Central memory CD8-positive, alpha-beta T cell (primary cell): ENCODE measurements around the gene DNAJB8.

Experiments
- ATAC-seq: fragments of 150-1000 bp; cut with Tn5 transposase; replicated peaks from 2 replicates; pipeline ENCODE4 v1.10.0; 2022; ENCODE audit warnings: mild to moderate bottlenecking, moderate FRiP score, moderate number of reproducible peaks; ENCODE audit not compliant: poor library complexity, severe bottlenecking; ENCODE audit errors: extremely low read depth
- DNase-seq, 2 donors: peaks; one replicate each; pipeline ENCODE4 v3.0.0; 2021; ENCODE audit warnings: low spot score in 2 of 2
- H3K27ac Mint-ChIP-seq: one replicate; pipeline ENCODE4 v1.8.0; 2022; ENCODE audit warnings: low read depth, mild to moderate bottlenecking, moderate library complexity, mixed read lengths
- H3K27me3 Mint-ChIP-seq: one replicate; pipeline ENCODE4 v1.8.0; 2022; ENCODE audit warnings: mixed read lengths
- H3K36me3 Mint-ChIP-seq: one replicate; pipeline ENCODE4 v1.8.0; 2022; ENCODE audit warnings: mild to moderate bottlenecking, moderate library complexity, mixed read lengths; ENCODE audit not compliant: insufficient read depth
- H3K4me1 Mint-ChIP-seq: one replicate; pipeline ENCODE4 v1.8.0; 2022; ENCODE audit warnings: mixed read lengths
- H3K4me3 Mint-ChIP-seq: one replicate; pipeline ENCODE4 v1.8.0; 2022; ENCODE audit warnings: mild to moderate bottlenecking, moderate library complexity, mixed read lengths
- H3K9me3 Mint-ChIP-seq: one replicate; pipeline ENCODE4 v1.8.0; 2022; ENCODE audit warnings: mixed read lengths

DNAJB8 gene

DNA sequence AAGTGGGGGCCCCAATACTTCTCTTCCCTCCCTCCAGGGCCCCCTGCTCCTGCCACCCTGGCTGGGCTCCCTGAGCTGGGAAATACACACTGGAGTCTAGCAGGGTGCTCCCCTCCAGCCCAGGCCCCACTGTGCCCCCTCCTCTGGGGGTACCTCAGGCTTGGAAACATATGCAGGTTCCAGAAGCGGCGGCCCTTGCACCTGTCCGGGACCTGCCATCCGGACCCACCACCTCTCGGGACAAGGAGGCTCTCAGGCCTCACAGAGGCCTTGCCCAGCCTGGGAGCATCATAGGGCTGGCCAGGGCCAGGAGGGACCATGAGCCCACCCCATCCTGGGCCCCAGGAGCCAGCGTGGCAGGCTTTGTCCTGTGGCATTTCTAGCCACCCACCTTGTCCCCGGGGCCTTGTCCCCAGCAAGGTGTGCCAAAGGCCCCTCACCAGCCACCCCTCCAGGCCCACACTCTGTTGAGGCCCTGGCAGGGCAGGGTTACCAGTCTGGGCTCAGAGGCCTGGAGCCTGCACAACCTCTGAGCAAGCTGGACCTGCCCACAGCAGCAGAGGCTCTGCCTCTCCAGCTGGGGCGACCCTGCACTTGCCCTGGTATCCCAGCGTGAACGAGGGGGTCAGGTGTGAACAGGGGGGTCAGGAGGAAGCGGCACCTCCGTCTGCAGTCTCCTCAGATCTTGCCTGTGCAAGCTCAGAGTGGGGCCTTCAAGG lies 45.8 kb downstream of the DNAJB8 start:
- H3K9me3 Mint-ChIP-seq = no peaks in the 10 kb centered on the region
- peaks cover 4% of the 10 kb centered on the region for H3K36me3 Mint-ChIP-seq
- H3K27ac Mint-ChIP-seq = no peak overlapping the region
- ATAC-seq (no peak), DNase-seq (no peak)
- H3K4me1 Mint-ChIP-seq = no peaks in the 10 kb centered on the region
- H3K27me3 Mint-ChIP-seq = no peaks in the 10 kb centered on the region
- H3K4me3 Mint-ChIP-seq = no peak overlapping the region

DNA sequence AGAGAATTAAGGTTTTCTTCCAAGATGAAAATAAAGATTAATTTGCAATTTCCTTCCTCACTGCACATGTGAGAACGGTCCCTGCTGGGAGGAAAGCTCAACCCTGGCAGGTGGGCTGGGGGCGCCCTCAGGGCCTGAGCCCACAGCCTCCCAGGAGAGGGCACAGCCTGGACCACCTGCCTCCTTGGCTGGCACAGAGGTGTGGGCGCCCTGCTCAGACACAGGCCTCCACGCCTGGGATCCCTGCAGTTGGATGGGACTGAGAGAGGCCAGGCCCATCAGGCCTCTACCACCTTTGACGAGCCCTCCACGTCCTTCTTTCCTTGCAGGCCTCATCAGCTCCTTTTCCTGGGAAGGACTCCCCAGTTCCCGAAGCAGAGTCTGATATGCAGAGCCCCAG lies 46.4 kb downstream of the DNAJB8 start:
- H3K36me3 Mint-ChIP-seq = peaks cover 4% of the 10 kb centered on the region
- no peak overlapping the region for H3K4me3 Mint-ChIP-seq
- H3K4me1 Mint-ChIP-seq = no peaks in the 10 kb centered on the region
- no peak for DNase-seq
- H3K27me3 Mint-ChIP-seq = no peaks in the 10 kb centered on the region
- ATAC-seq = no peak
- H3K27ac Mint-ChIP-seq = no peak overlapping the region
- H3K9me3 Mint-ChIP-seq = no peaks in the 10 kb centered on the region

DNA sequence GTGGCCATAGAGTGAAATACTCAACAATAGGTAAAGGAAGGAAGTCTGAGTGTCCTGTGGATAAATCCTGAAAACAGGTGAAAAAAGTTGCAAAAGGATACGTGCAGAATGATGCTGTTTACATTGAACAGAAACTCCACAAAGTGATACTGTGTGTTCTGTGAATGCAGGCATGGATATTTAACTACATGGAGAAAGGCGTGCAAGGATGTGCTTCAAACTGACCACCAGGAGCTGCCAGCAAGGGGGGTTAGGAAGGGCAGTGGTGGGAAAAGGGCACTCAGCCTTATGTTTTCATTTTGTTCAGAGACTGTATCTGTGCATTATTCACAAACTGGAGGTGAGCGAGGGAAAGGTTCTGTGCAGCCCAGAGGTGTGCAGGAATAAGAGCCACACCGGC lies 47.4 kb downstream of the DNAJB8 start:
- Mint-ChIP-seq H3K36me3 (peaks cover 4% of the 10 kb centered on the region), H3K9me3 (no peaks in the 10 kb centered on the region)

DNA sequence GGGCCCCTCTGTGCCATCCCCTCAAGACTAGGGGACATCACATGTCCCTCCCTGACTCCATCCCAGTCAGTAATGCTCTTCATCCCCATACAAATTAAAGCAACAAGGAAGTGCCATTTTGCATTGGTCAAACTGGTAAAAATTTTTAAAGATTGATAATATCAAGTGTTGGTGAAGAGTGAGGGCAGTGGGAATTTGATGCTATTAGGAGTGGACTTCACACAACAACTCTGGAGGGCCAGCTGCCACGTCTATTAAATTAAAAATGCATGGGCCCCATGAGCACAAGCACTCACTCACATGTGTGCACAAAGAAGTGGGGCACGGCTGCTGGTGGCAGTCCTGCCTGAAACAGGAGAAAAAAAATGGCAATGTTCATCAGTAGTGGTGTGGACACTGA lies 47.8 kb downstream of the DNAJB8 start:
- no peaks in the 10 kb centered on the region for H3K9me3 Mint-ChIP-seq

More for the DNA sequence above, 47.4 kb downstream of the DNAJB8 start:
- no peak for DNase-seq
- Mint-ChIP-seq H3K4me3 (no peak overlapping the region), H3K4me1 (no peaks in the 10 kb centered on the region), H3K27ac (no peak overlapping the region), H3K27me3 (no peaks in the 10 kb centered on the region)
- no peak for ATAC-seq

DNA sequence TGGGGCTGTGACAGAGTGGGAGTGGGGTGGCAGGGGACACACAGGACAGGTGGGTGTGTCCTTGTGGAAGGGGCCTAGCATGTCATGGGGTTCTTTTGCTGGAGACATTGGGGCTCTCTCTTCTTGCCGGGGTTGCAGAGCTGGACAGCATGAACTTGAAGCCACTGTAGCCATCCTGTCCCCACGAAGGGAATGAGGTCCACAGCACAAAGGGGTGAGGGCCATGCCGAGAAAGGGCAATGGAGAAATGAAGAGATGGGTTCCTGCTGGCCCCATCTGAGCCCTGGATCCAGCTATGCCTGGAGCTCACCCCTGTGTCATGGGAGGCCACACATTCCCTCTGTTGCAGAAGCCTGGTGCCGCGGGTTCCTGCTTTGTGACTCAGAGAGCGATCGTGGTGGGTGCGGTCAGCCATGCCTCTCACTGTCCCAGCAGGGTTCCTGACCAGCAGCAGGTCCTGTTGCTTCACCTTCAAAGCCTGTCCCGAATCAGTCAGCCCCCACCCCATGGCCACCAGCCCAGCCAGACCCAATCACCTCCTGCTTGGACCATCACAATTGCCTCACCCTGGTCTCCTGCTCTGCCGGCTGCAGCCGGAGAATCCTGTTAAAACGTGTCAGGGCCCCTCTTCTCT lies 50.0 kb downstream of the DNAJB8 start:
- Mint-ChIP-seq H3K9me3 (no peaks in the 10 kb centered on the region), H3K27me3 (no peaks in the 10 kb centered on the region), H3K36me3 (peaks cover 4% of the 10 kb centered on the region), H3K4me1 (no peaks in the 10 kb centered on the region), H3K27ac (no peak overlapping the region), H3K4me3 (no peak overlapping the region)
- DNase-seq (no peak), ATAC-seq (no peak)

More for the DNA sequence above, 47.8 kb downstream of the DNAJB8 start:
- Mint-ChIP-seq H3K36me3 (peaks cover 4% of the 10 kb centered on the region), H3K4me3 (no peak overlapping the region), H3K27me3 (no peaks in the 10 kb centered on the region), H3K27ac (no peak overlapping the region), H3K4me1 (no peaks in the 10 kb centered on the region)
- DNase-seq (no peak), ATAC-seq (no peak)

DNA sequence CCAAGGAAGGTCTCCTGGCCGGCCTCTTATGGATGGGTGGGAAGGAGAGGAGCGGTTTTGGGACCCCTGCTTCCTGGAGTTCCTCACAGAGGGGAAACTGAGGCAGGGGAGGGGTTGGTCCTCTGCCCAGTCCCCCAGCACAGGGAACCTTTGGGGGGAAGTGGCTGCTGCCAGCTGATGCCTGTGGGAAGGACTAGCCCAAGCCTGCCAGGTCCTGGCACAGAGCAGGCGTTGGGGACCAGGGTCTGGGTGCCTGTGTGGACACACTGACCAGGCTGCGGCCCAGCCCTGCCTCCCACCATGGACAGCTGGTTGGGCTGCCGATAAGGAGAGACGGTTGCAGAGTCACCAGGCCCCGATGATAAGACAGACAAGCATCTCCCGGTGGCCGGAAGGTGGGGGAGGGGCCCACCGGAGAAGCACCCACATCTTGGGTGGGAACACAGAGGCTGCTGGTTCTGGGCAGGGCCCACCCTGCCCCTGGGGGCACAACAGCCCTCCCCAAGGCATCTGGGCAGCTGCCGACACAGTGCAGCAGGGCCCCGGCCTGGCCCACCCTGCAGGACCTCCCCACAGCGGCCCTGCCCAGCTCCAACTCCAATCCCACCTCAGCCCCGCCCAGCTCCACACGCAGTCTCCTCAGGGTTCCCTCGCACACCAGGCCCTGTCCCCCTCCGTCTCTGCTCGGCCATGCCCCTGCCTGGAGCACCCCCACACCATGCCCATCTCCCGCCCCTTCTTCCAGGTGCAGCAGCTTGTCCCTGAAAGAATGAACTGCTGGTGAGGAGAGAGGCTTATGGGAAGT lies 50.7 kb downstream of the DNAJB8 start:
- DNase-seq (no peak), ATAC-seq (peak; percentile 20)
- Mint-ChIP-seq H3K4me3 (no peak overlapping the region), H3K27me3 (no peaks in the 10 kb centered on the region), H3K4me1 (no peaks in the 10 kb centered on the region), H3K9me3 (no peaks in the 10 kb centered on the region), H3K27ac (no peak overlapping the region), H3K36me3 (peaks cover 4% of the 10 kb centered on the region)

DNA sequence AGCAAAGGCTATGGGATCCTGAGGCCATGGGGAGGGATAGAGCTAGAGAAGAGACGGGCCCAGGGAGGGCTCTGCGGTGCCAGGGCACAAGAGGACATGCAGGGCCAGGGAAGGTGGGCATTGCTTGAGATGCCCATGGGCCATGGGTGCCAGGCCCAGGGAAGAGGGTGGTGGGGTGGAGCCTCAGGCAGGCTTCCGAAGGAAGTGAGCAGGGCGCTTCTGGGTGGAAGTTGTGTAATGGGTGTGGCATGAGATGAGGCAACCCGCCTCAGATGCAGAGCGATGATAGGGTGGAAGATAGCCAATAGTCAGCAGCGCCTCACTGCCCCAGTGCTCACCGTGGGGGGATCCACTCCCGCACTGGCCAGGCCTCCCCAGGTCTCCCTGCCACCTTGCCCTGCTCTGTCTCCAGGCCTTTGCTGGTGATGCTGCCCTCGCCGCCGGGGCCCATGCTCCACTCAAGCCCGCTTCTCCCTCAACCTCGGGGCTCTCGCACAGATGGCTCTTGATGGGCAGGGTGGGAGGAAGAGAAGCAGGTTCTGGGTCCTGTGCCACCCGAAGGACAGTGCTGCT lies 51.4 kb downstream of the DNAJB8 start:
- peaks cover 4% of the 10 kb centered on the region for H3K36me3 Mint-ChIP-seq
- no peaks in the 10 kb centered on the region for H3K9me3 Mint-ChIP-seq
- H3K4me1 Mint-ChIP-seq = no peaks in the 10 kb centered on the region
- DNase-seq = no peak
- no peaks in the 10 kb centered on the region for H3K27me3 Mint-ChIP-seq
- no peak overlapping the region for H3K27ac Mint-ChIP-seq
- H3K4me3 Mint-ChIP-seq = no peak overlapping the region
- ATAC-seq = no peak

DNA sequence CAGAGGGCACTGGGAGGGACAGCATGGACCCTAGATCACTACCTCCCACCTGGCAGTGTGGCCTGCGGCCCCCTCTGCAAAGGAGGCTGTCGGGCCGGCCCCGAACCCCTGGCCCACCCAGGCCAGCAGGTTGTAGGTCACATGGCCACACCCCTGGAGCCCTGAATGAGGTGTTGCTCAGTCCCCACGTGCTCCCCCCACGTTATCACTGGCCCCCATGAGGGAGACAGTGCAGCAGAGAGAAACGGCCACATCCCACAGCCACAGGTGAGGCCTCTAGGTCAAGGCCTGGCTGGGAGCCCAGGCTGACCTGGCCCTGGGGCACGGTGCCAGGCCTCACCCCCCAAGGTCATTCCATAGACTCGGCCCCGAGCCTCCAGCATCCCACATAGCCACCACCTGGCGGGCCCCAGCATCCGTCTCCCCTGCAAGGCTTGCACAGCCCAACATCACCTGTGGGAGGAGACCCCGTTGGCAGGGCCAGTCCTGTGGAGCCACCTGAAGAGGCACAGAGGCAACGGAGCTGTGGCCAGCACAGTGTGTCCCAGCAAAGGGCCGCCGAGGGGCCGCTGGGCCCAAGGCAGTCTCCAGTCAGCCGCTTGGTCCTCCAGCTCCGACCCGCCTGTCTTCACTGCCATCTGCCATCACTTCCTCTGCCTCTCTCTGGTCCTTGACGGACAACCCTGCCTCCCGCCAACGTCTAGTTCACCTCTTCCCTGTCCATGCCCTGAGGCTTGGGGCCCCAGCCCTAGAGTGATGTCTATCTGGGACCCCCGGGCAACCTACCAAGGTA lies 53.1 kb downstream of the DNAJB8 start:
- H3K9me3 Mint-ChIP-seq = no peaks in the 10 kb centered on the region
- H3K36me3 Mint-ChIP-seq = peaks cover 2% of the 10 kb centered on the region
- DNase-seq (no peak), ATAC-seq (no peak)
- H3K27ac Mint-ChIP-seq = no peak overlapping the region
- H3K27me3 Mint-ChIP-seq = no peaks in the 10 kb centered on the region
- no peak overlapping the region for H3K4me3 Mint-ChIP-seq
- H3K4me1 Mint-ChIP-seq = no peaks in the 10 kb centered on the region

DNA sequence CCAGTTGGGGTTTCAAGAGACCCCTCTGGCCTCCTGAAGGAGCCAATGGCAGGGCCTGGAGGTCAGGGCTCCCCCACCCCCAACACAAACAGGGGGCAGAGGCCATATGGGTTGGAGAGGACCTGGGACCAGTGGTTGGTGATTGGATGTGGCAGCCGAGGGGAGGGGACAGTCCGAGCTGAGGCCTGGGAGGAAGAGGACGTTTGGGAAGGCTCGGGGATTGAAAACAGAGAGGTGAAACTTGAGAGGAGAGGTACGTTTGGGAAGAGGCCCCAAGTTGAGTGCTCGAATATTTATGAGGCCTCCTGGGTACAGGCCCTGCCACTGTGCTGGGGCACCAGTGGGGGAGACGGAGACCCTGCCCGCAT lies 53.7 kb downstream of the DNAJB8 start:
- no peaks in the 10 kb centered on the region for H3K9me3 Mint-ChIP-seq
- no peak overlapping the region for H3K4me3 Mint-ChIP-seq
- ATAC-seq (no peak), DNase-seq (no peak)
- peak overlapping the region; percentile 10 for H3K27ac Mint-ChIP-seq
- H3K27me3 Mint-ChIP-seq = no peaks in the 10 kb centered on the region
- H3K4me1 Mint-ChIP-seq = no peaks in the 10 kb centered on the region
- peaks cover 2% of the 10 kb centered on the region for H3K36me3 Mint-ChIP-seq
